ENCODE data around the gene PLCH2. TPM values are rescaled to one million over a fixed set of nuclear protein-coding genes. Genes with fewer than 3 reads are reported as not detected.

PLCH2 gene
- total and polyA plus RNA-seq, 10 of the 15 experiments (the other 5 are each of a cell fraction or from before 2014, with no cell fraction given), result 0.03 to 0.73 (median 0.24) TPM; not detected in 3

GRCh38 chr1:2546515-2547209 is 70.6 kb downstream of the PLCH2 start (continued):
- TF ChIP-seq CEBPZ (IDR thresholded peaks at IDR 0.05; ENCODE audit: low read depth, low read length) (no peak), RAD51 (IDR thresholded peaks at IDR 0.05) (no peak), YBX1 (IDR thresholded peaks at IDR 0.05) (no peak), WRNIP1 (IDR thresholded peaks at IDR 0.05; ENCODE audit: borderline replicate concordance, low read depth, low read length) (no peak)

GRCh38 chr1:2547210-2548067 is 71.3 kb downstream of the PLCH2 start:
- Histone ChIP-seq H3K4me3 (peak overlapping the region; percentile 82), H3K27me3 (replicated peaks in 1 of 2; ENCODE audit: control insufficient read depth in 2 of 2, insufficient read depth in 2 of 2, low read length in 1 of 2) (no peaks in the 10 kb centered on the region), H2AFZ (ENCODE audit: control insufficient read depth, low read depth, low read length) (no peak overlapping the region; the same call in 1 of the 2 replicates), H3K36me3 (ENCODE audit: control insufficient read depth in 2 of 2, insufficient read depth in 2 of 2, low read length in 1 of 2) (no peaks in the 10 kb centered on the region), H3K79me2 (ENCODE audit: control insufficient read depth, insufficient read depth, low read length) (peaks cover 5% of the 10 kb centered on the region), H3K9me3 (replicated peaks; ENCODE audit: control insufficient read depth, insufficient read depth, low read length) (no peaks in the 10 kb centered on the region), H3K4me1 (ENCODE audit: control insufficient read depth, insufficient read depth, low read length) (peaks cover 25% of the 10 kb centered on the region), H3K9ac (ENCODE audit: control insufficient read depth, insufficient read depth, low read length) (peak overlapping the region; percentile 85), H3K4me2 (ENCODE audit: control insufficient read depth, insufficient read depth) (peak overlapping the region; percentile 99), H4K20me1 (ENCODE audit: control insufficient read depth, insufficient read depth) (no peaks in the 10 kb centered on the region), H3K27ac (ENCODE audit: control insufficient read depth, insufficient read depth) (peak overlapping the region; percentile 96)
- in situ Hi-C loops (cut with MboI), result loop anchor here (5.0 kb wide), 2 partner anchors 35 to 135 kb away; partner anchors contain the start of gene PEX10
- no TSS peak for BruUV-seq (replicated peaks)
- SMC1A ChIA-PET (ENCODE audit: uncharacterized antibody, unreplicated experiment), result interaction anchor here (0.8 to 3.1 kb wide), 8 partner anchors 9 to 134 kb away, joined by 3 to 30 read pairs (median 12); partner anchors contain the start of genes PANK4, PRXL2B and TNFRSF14
- CTCF ChIA-PET, result interaction anchor here (0.6 to 4.9 kb wide), 12 partner anchors 9 to 351 kb away, joined by 3 to 37 read pairs (median 8); partner anchors contain the start of genes FAAP20, MORN1, PANK4 and PEX10
- intact Hi-C loops (cut with micrococcal nuclease; ENCODE audit: unreplicated experiment), result loop anchor here (1.0 to 10.0 kb wide), 5 partner anchors 21 to 353 kb away; partner anchors contain the start of genes FAAP20 and PANK4
- no peak for FAIRE-seq
- RAD21 ChIA-PET (ENCODE audit: unreplicated experiment), result interaction anchor here (0.9 to 7.1 kb wide), 13 partner anchors 9 to 352 kb away, joined by 3 to 86 read pairs (median 12); partner anchors contain the start of genes FAAP20, MORN1, PANK4 and PRXL2B
- peak; percentile 37 for ATAC-seq
- DNase-seq (ENCODE audit: low read depth, low spot score), result no peak
- POLR2A ChIA-PET, result interaction anchor here (0.6 to 4.9 kb wide), 15 partner anchors 8 to 353 kb away, joined by 3 to 62 read pairs (median 5); partner anchors contain the start of genes FAAP20, MORN1, PANK4 and PEX10
- WGBS (ENCODE audit: insufficient coverage, insufficient replicate concordance, low lambda C conversion rate, missing lambda C conversion rate), result 1% methylated on average over 21 of the region's 27 CpGs
- TF ChIP-seq, protein P1, sequence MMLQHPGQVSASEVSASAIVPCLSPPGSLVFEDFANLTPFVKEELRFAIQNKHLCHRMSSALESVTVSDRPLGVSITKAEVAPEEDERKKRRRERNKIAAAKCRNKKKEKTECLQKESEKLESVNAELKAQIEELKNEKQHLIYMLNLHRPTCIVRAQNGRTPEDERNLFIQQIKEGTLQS (IDR thresholded peaks at IDR 0.05; ENCODE audit: borderline replicate concordance, extremely low read depth, low read depth, low read length), result no peak
- TF ChIP-seq CREM (IDR thresholded peaks at IDR 0.05; ENCODE audit: low read depth) (peak; percentile 40; the same call in 1 of the 2 replicates), SUZ12 (IDR thresholded peaks at IDR 0.05; ENCODE audit: unreplicated experiment) (no peak), LARP7 (IDR thresholded peaks at IDR 0.05) (0 out of 2 replicates have a peak, but pooled peaks have one; percentile 26), ETV6 (conservative IDR thresholded peaks at IDR 0.05 in 1 of 2, IDR thresholded peaks at IDR 0.05 in 1 of 2; ENCODE audit: borderline replicate concordance in 1 of 2, low read depth in 1 of 2) (no peak), BHLHE40 (IDR thresholded peaks at IDR 0.05; ENCODE audit: borderline replicate concordance in 1 of 2, low read depth in 2 of 2, low read length in 1 of 2) (peak in 1 of 2 experiments; percentile 24; a peak in 1 of 4 replicates)
- TF ChIP-seq, protein P2, sequence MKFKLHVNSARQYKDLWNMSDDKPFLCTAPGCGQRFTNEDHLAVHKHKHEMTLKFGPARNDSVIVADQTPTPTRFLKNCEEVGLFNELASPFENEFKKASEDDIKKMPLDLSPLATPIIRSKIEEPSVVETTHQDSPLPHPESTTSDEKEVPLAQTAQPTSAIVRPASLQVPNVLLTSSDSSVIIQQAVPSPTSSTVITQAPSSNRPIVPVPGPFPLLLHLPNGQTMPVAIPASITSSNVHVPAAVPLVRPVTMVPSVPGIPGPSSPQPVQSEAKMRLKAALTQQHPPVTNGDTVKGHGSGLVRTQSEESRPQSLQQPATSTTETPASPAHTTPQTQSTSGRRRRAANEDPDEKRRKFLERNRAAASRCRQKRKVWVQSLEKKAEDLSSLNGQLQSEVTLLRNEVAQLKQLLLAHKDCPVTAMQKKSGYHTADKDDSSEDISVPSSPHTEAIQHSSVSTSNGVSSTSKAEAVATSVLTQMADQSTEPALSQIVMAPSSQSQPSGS (IDR thresholded peaks at IDR 0.05; ENCODE audit: low read length), result no peak

All from GM12878 (cell line).